Activated naive CD4-positive, alpha-beta T cell treated with anti-CD3 and anti-CD28 coated beads, Interleukin-2, amount 50 U/mL, for 72 hours (primary cell): Measurements from ENCODE around the gene SPI1. TPM values are rescaled to one million over a fixed set of nuclear protein-coding genes. Genes with fewer than 3 reads are reported as not detected.
"Not testable (repeated sequence)": the region's sequence is repeated elsewhere in the genome, so short reads cannot be mapped to it uniquely, and the experiment has no call there.

Experiments used
- ATAC-seq, 2 donors: fragments of 150-1000 bp; cut with Tn5 transposase; 2 replicates each; pipeline ENCODE4 v1.10.0; 2021; ENCODE audit warnings: mild to moderate bottlenecking in 2 of 2, moderate library complexity in 2 of 2
- DNase-seq, 2 donors: peaks; one replicate each; pipeline ENCODE4 v3.0.0; 2021 to 2022; ENCODE audit warnings: low spot score in 2 of 2
- H3K27ac Mint-ChIP-seq, 2 donors: one replicate each; pipeline ENCODE4 v1.8.0; 2022; ENCODE audit warnings: mild to moderate bottlenecking in 2 of 2, mixed read lengths in 2 of 2
- H3K36me3 Mint-ChIP-seq, 2 donors: one replicate each; pipeline ENCODE4 v1.8.0; 2022; ENCODE audit warnings: mixed read lengths in 2 of 2
- H3K9me3 Mint-ChIP-seq, 2 donors: one replicate each; pipeline ENCODE4 v1.8.0; 2022; ENCODE audit warnings: mixed read lengths in 2 of 2
- total RNA-seq, 2 donors: library from RNA; stranded (reverse); gene quantifications; one replicate each; pipeline ENCODE4 v1.2.3, GENCODE V29; 2022

SPI1 gene
- total RNA-seq, 2 donors from 2014 or later, result 0.20 TPM; not detected in 1

DNA sequence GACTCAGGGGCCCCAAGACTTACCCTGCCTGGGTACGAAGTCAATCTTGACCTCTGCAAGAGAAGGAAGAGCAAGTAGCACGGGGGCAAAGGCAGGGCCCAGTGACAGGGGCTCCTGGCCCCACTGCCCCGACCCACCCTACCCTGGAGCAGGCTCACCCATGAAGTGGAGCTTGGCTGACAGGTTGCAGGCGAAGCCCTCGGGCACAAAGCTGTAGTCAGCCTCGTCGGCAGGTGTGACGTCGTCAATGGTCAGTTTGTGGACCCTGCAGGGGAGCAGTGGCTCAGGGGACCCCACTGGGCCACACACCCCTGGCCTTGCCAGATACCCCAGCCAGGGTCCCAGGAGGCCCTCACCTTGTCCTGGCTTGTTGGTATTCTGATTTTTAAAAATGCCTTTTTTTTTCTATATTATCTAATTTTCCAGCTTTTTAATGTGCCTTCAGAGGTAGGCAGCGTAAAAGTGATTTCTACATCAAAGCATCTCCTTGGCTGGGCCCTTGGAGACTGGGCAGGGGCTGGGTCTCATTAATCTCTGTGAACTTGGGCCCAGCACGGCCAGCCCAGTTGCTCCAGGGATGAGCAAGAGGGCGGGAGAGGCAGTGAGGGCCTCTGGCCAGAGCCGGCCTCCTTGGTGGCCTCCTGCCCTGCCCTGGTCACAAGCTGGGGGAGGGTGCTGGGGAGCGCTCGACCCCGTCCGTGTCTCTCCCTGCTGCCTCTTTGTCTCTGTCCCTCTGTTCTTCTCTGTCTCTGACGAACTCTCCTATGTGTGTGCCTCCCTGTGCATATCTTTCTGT is 37.2 kb downstream of the SPI1 start:
- no peak for ATAC-seq
- Mint-ChIP-seq H3K9me3 (no peaks in the 10 kb centered on the region), H3K36me3 (no peaks in the 10 kb centered on the region), H3K27ac (peak overlapping the region in 1 of 2 donors; percentile 11)
- no peak for DNase-seq

- Mint-ChIP-seq H3K36me3 (no peaks in the 10 kb centered on the region), H3K27ac (no peak overlapping the region), H3K9me3 (no peaks in the 10 kb centered on the region)
- DNase-seq (no peak), ATAC-seq (no peak)
These were observed 38.3 kb downstream of the SPI1 start for GRCh38 chr11:47340010-47340409.

DNA sequence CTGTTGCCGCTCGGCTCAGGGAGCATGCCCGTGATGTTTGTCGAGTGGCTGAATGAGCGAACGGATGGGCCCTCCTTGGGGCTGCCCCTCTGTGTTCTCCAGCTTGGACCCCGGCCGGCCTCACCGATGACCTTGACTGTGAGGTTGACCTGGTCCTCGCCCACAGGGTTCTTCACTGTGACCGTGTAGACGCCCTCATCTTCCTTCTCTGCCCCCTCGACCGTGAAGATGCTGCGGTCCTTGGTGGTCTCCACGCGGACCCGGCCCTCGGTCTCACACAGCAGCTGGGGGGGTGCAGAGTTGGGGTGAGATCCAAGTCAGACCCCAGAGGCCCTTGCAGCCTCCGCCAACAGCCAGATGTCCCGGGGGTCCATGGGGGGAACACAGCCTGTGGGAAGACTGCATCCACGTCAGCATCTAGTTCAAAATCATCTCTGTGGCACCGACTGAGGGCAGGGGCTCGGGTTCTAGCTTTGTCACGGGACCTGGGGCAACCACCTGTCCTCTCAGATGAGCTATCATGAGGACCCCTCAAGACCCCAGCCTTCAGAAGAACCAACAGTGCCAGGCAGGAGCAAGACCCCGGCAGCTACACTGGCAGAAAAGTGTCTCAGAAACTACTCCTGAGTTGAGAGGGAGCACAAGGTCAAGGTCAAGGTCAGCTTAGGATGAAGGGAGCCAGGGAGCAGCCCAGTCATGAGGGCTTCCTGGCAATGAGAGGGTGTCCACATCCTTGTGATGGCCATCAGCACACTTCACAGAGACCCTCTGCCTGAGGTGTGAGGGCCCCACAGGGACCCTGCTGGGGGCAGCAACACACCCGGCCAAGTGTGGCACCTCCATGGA is 39.7 kb downstream of the SPI1 start:
- no peak for ATAC-seq
- DNase-seq, result no peak
- H3K27ac Mint-ChIP-seq, result no peak overlapping the region
- H3K36me3 Mint-ChIP-seq, result no peaks in the 10 kb centered on the region
- no peaks in the 10 kb centered on the region for H3K9me3 Mint-ChIP-seq

- ATAC-seq (no peak), DNase-seq (no peak)
- no peaks in the 10 kb centered on the region for H3K9me3 Mint-ChIP-seq
- H3K36me3 Mint-ChIP-seq, result no peaks in the 10 kb centered on the region
- peak overlapping the region; percentile 53 to 69 for H3K27ac Mint-ChIP-seq
These were observed 41.0 kb downstream of the SPI1 start for GRCh38 chr11:47337229-47337924.

DNA sequence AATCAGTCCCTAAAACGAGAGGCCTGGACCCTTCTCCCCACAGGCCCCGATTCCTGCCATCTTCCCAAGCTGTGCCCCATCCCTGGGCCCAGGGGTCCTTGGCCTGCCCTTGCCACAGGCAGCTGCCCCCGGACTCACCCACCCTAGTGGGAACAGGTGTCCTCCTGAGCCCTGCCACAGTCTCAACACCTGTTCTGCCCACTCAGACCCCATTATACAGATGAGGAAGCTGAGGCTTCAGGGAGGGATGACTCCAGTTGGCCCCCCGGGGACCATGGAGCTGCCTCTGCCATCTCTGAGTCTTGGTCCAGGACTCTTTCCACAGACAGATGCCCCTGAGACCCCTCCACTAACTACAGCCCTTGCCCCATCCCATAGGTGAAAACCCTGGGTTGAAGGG is 41.8 kb downstream of the SPI1 start:
- H3K27ac Mint-ChIP-seq, result peak overlapping the region in 1 of 2 donors; percentile 38
- no peaks in the 10 kb centered on the region for H3K9me3 Mint-ChIP-seq
- DNase-seq, result no peak
- no peaks in the 10 kb centered on the region for H3K36me3 Mint-ChIP-seq
- no peak for ATAC-seq

DNA sequence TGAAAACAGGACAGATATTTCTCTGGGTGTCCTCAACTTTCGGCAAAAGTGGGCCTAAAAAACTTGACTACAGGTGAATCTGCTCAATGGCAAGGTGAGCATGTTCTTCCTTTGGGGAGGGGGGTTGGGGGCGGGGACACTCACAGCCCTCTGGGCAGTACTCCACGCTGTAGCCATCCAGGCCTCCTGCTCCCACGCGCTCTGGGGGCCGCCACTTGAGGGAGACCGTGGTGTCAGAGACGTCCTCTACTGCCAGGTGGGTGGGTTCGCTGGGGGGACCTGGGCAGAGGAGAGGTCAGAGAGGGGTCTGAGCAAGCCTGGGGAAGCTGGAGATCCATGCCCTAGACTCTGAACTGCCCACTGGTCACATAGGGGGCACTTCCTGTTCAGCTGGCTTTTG is 42.6 kb downstream of the SPI1 start:
- H3K36me3 Mint-ChIP-seq, result no peaks in the 10 kb centered on the region
- no peak overlapping the region for H3K27ac Mint-ChIP-seq
- ATAC-seq (no peak), DNase-seq (no peak)
- H3K9me3 Mint-ChIP-seq, result no peaks in the 10 kb centered on the region

GRCh38 chr11:47334699-47335411 is 43.5 kb downstream of the SPI1 start:
- H3K27ac Mint-ChIP-seq, DNase-seq, H3K36me3 Mint-ChIP-seq, H3K9me3 Mint-ChIP-seq, ATAC-seq: not testable (repeated sequence)

GRCh38 chr11:47333886-47334443 is 44.4 kb downstream of the SPI1 start:
- H3K27ac Mint-ChIP-seq, result no peak overlapping the region
- DNase-seq (no peak), ATAC-seq (no peak)
- H3K36me3 Mint-ChIP-seq, result no peaks in the 10 kb centered on the region
- no peaks in the 10 kb centered on the region for H3K9me3 Mint-ChIP-seq

DNA sequence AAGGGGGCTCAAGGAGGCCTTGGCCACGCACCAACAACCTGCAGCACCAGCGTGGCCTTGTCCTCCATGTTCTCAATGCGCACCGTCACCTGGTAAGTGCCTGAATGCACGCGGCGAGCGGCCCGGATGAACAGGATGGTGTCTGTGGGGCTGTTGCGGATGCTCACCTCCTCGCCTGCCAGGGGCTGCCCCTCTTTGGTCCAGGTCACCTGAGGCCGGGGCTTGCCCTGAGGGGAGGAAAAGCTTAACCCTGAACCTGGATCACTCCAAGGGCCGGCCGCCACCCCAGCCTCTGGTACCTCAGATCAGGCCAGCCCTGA is 44.9 kb downstream of the SPI1 start:
- no peaks in the 10 kb centered on the region for H3K36me3 Mint-ChIP-seq
- no peak overlapping the region for H3K27ac Mint-ChIP-seq
- H3K9me3 Mint-ChIP-seq, result no peaks in the 10 kb centered on the region
- DNase-seq (no peak), ATAC-seq (no peak)

DNA sequence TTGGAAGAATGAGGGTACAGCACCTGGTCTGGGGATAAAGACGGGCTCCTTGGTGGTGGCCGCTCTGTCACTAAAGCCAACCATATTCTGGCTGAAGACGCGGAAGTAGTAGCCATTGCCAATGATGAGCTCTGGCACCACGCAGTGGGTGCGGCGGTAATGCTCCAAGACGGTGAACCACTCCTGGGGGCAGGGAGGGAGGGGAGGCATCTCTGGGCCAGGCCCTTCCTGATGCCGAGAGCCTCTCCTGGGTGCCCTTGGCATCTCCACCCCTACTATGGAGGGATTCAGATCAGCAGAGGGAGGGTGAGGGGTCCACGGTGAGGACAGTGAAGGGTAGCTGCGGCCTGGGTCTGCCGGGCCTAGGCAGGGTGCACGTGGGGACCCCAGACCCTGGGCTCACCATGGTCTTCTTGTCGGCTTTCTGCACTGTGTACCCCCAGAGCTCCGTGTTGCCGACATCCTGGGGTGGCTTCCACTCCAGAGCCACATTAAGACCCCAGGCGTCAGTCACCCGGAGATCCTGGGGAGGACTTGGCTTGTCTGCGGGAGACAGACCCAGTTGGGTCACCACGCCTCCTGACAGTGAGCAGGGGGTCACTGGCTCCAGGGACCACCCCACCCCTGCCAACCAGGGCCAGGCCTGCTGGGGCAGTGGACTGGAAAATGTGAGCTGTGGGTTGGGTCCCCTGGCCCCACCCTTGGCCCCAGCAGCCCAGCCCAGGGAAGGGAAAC is 45.4 kb downstream of the SPI1 start:
- no peak for ATAC-seq
- DNase-seq, result no peak
- no peaks in the 10 kb centered on the region for H3K9me3 Mint-ChIP-seq
- H3K27ac Mint-ChIP-seq, result no peak overlapping the region
- H3K36me3 Mint-ChIP-seq, result no peaks in the 10 kb centered on the region

GRCh38 chr11:47332303-47332711 is 46.0 kb downstream of the SPI1 start:
- peak overlapping the region; percentile 36 to 39 for H3K27ac Mint-ChIP-seq
- H3K9me3 Mint-ChIP-seq, result no peaks in the 10 kb centered on the region
- H3K36me3 Mint-ChIP-seq, result no peaks in the 10 kb centered on the region
- ATAC-seq (no peak), DNase-seq (no peak)

DNA sequence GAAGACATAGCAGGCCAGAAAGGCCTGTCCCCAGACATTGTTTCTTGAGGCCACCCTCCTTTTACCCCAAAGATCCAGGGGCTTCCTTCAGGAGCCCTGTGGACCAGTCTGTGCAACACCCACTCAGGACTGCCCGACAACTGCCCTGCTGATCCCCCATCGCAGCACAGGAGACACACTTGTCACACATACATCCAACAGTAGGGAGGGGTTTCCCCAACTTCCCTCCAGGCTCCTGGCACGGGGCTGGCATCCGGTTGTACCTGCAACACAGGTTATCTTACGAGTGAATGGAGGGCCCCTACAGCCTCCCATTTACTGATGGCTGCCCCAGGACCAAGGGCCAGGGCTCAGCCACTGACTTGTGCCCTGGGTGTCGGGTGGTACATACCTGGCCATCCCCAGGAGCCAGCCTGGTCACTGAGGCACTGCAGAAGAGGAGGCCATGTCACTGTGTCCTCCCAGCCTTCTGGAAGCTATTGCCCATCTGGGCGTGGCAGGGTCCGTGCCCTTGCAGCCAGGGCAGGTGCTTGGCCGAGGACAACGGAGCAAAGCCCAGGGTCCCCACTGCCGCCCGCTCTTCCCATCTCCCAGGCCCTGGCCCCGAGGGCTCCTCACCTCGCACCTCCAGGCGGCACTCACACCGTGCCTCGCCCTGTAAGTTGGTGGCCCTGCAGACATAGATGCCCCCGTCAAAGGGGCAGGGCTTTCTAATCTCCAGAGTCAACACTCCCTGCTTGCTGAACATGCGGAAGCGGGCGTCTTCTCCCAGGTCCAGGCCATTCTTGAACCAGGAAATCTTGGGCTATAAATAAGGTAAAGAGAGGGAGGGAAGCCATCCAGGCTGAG is 46.7 kb downstream of the SPI1 start:
- peak in 1 of 2 donors; percentile 12 for ATAC-seq
- no peaks in the 10 kb centered on the region for H3K9me3 Mint-ChIP-seq
- no peaks in the 10 kb centered on the region for H3K36me3 Mint-ChIP-seq

GRCh38 chr11:47329987-47330931 is 48.1 kb downstream of the SPI1 start:
- Mint-ChIP-seq H3K36me3 (peaks cover 0 to 3% of the 10 kb centered on the region in 2 donors), H3K9me3 (no peaks in the 10 kb centered on the region), H3K27ac (peak overlapping the region in 1 of 2 donors; percentile 79)
- DNase-seq, result no peak
- no peak for ATAC-seq

More for the DNA sequence above, 46.7 kb downstream of the SPI1 start:
- no peak for DNase-seq
- H3K27ac Mint-ChIP-seq, result peak overlapping the region; percentile 36 to 39

DNA sequence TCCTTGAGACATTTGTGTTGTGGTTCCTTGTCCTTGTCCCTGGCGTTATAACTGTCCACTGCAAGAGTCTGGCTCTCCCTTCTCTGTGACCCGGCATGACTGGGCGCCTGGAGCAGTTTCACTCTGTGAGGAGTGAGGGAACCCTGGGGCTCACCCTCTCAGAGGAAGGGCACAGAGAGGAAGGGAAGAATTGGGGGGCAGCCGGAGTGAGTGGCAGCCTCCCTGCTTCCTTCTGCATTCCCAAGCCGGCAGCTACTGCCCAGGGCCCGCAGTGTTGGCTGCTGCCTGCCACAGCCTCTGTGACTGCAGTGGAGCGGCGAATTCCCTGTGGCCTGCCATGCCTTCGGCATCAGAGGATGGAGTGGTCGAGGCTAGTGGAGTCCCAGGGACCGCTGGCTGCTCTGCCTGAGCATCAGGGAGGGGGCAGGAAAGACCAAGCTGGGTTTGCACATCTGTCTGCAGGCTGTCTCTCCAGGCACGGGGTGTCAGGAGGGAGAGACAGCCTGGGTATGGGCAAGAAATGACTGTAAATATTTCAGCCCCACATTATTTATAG is 48.8 kb downstream of the SPI1 start:
- DNase-seq (no peak), ATAC-seq (no peak)
- Mint-ChIP-seq H3K9me3 (no peaks in the 10 kb centered on the region), H3K27ac (peak overlapping the region in 1 of 2 donors; percentile 79), H3K36me3 (peaks cover 0 to 6% of the 10 kb centered on the region in 2 donors)
